Hippocampal formation (tissue), 2 donors: ENCODE results near the gene GIGYF1.
"Not testable (repeated sequence)": the region's sequence is repeated elsewhere in the genome, so short reads cannot be mapped to it uniquely, and the experiment has no call there.

Experiments
- DNase-seq, 2 donors: peaks; one replicate each; lab custom pipeline; 2025; lab: John Stamatoyannopoulos, UW

Gene GIGYF1

GRCh38 chr7:100671353-100672327, 22.4 kb downstream of the GIGYF1 start:
- no peak for DNase-seq

- no peak for DNase-seq
These were observed 24.0 kb downstream of the GIGYF1 start for GRCh38 chr7:100670074-100670473.

- DNase-seq, result not testable (repeated sequence)
These were observed 24.9 kb downstream of the GIGYF1 start for GRCh38 chr7:100669106-100669505.

- DNase-seq, result no peak
These were observed 26.0 kb downstream of the GIGYF1 start for GRCh38 chr7:100668069-100668449.

- no peak for DNase-seq
These were observed 26.6 kb downstream of the GIGYF1 start for GRCh38 chr7:100667331-100668068.

- DNase-seq, result no peak
These were observed 28.8 kb downstream of the GIGYF1 start for GRCh38 chr7:100665168-100665726.

- not testable (repeated sequence) for DNase-seq
These were observed 31.8 kb downstream of the GIGYF1 start for GRCh38 chr7:100662194-100662776.

- peak; percentile 32 to 37 for DNase-seq
These were observed 38.0 kb downstream of the GIGYF1 start, which contains the start of gene ACTL6B for GRCh38 chr7:100655908-100656674. Gene ACTL6B, minus strand, starts transcription at chr7:100656448. Its CDS starts 94 bp downstream, at chr7:100656354.

- DNase-seq, result no peak
These were observed 38.9 kb downstream of the GIGYF1 start for GRCh38 chr7:100654908-100655831.

GRCh38 chr7:100649826-100650565, 44.1 kb downstream of the GIGYF1 start:
- no peak for DNase-seq

- no peak for DNase-seq
These were observed 51.5 kb downstream of the GIGYF1 start for GRCh38 chr7:100642534-100642907.

- DNase-seq, result no peak
These were observed 52.1 kb downstream of the GIGYF1 start for GRCh38 chr7:100641860-100642533.

GRCh38 chr7:100641463-100641859, 52.6 kb downstream of the GIGYF1 start, which contains the start of gene TFR2:
Gene TFR2, minus strand, starts transcription at chr7:100641552. Its CDS starts 43 bp downstream, at chr7:100641509.
- no peak for DNase-seq

- DNase-seq, result no peak
These were observed 53.3 kb downstream of the GIGYF1 start for GRCh38 chr7:100640517-100641440.

GRCh38 chr7:100639995-100640516, 54.0 kb downstream of the GIGYF1 start:
- DNase-seq, result no peak

- no peak for DNase-seq
These were observed 60.9 kb downstream of the GIGYF1 start for GRCh38 chr7:100632951-100633717.

- DNase-seq, result no peak
These were observed 64.0 kb downstream of the GIGYF1 start for GRCh38 chr7:100630066-100630465.
